Esophagus squamous epithelium (tissue), 5 donors: ENCODE measurements around the gene FAM120B. TPM values are rescaled to one million over a fixed set of nuclear protein-coding genes. Genes with fewer than 3 reads are reported as not detected.
"Not testable (repeated sequence)": the region's sequence is repeated elsewhere in the genome, so short reads cannot be mapped to it uniquely, and the experiment has no call there.

ENCODE experiments used
- DNase-seq: peaks from one replicate; lab custom pipeline; 2025; lab: John Stamatoyannopoulos, UW
- H3K27ac ChIP-seq, 4 donors: fragments of 200-600 bp; sonication (generic); one replicate each; pipeline ENCODE4 v1.5.1; 2016 to 2019; ENCODE audit warnings: mild to moderate bottlenecking in 1 of 4
- H3K27me3 ChIP-seq, 4 donors: fragments of 200-600 bp; sonication (generic); 1 replicate in 3 of 4; 2 replicates in 1 of 4; pipeline versions ENCODE4 v1.5.1 to v1.6.0; 2017 to 2021; ENCODE audit warnings: antibody characterized with exemption in 1 of 4
- H3K36me3 ChIP-seq, 3 donors: fragments of 200-600 bp; sonication (generic); one replicate each; pipeline ENCODE4 v1.5.1; 2016 to 2019
- H3K4me1 ChIP-seq, 3 donors: fragments of 200-600 bp; sonication (generic); one replicate each; pipeline ENCODE4 v1.5.1; 2017 to 2019
- H3K4me3 ChIP-seq, 4 donors: fragments of 200-600 bp; sonication (generic); 1 replicate in 3 of 4; 2 replicates in 1 of 4; pipeline ENCODE4 v1.5.1; 2016 to 2019; ENCODE audit warnings: mild to moderate bottlenecking in 2 of 4, moderate library complexity in 1 of 4
- H3K9me3 ChIP-seq, 3 donors: fragments of 200-600 bp; sonication (generic); one replicate each; pipeline ENCODE4 v1.5.1; 2016 to 2019
- CTCF ChIP-seq, 6 experiments: fragments of 450-650 bp in 4 of 6; fragments of 200-600 bp in 2 of 6; sonication (generic) in 2 of 6; IDR thresholded peaks; one replicate each; pipeline ENCODE4 v1.5.1; 2016 to 2019; ENCODE audit warnings: antibody characterized with exemption in 6 of 6, mild to moderate bottlenecking in 4 of 6, moderate library complexity in 4 of 6
- POLR2A ChIP-seq, 4 donors: fragments of 450-650 bp; IDR thresholded peaks; one replicate each; pipeline ENCODE4 v1.6.1; 2017; ENCODE audit warnings: antibody characterized with exemption in 4 of 4, mild to moderate bottlenecking in 4 of 4, moderate library complexity in 3 of 4
- WGBS, 2 donors: methylation state at CpG; one replicate each; pipeline ENCODE4 v1.1.5; 2018; 5-methylcytosine and 5-hydroxymethylcytosine counted together
- intact Hi-C: fragments of 100-400 bp; cut with DNase I; formaldehyde crosslinking; loops from one replicate; pipeline ENCODE4 v1.15.0; 2022
- total RNA-seq, 4 donors: library from RNA; depleted of rRNA; stranded (reverse); fragments of >200 nt; gene quantifications; one replicate each; pipeline ENCODE4 v1.1.0, GENCODE V29; 2016
- donor health status: DM: yes; HTN: yes; CAD: no.

Gene FAM120B
- total RNA-seq, 4 donors from 2014 or later: 8.4 to 25.6 (median 12.9) TPM

GRCh38 chr6:170407200-170407599 lies 100.6 kb downstream of the FAM120B start:
- no peaks in the 10 kb centered on the region for H3K4me1 ChIP-seq
- TF ChIP-seq POLR2A (IDR thresholded peaks at IDR 0.05) (no peak), CTCF (IDR thresholded peaks at IDR 0.05) (no peak)
- H3K4me3 ChIP-seq: no peak overlapping the region
- intact Hi-C loops: no loop called here
- H3K27me3 ChIP-seq: no peaks in the 10 kb centered on the region
- H3K27ac ChIP-seq: no peak overlapping the region
- no peak for DNase-seq
- WGBS, 2 donors: 63 to 71% methylated on average over 8 to 10 of the region's 13 CpGs
- peaks cover 0 to 3% (median 0%) of the 10 kb centered on the region in 3 donors for H3K9me3 ChIP-seq
- peaks cover 0 to 41% (median 0%) of the 10 kb centered on the region in 3 donors for H3K36me3 ChIP-seq

GRCh38 chr6:170407932-170408331 lies 101.4 kb downstream of the FAM120B start:
- DNase-seq: no peak
- H3K27me3 ChIP-seq: no peaks in the 10 kb centered on the region
- no peak for TF ChIP-seq CTCF (IDR thresholded peaks at IDR 0.05)
- no peak for TF ChIP-seq POLR2A (IDR thresholded peaks at IDR 0.05)
- peaks cover 0 to 3% (median 0%) of the 10 kb centered on the region in 3 donors for H3K9me3 ChIP-seq
- 86 to 94% methylated on average over 4 of the region's 4 CpGs for WGBS, 2 donors
- intact Hi-C loops: no loop called here
- H3K27ac ChIP-seq: no peak overlapping the region
- H3K4me1 ChIP-seq: no peaks in the 10 kb centered on the region
- H3K4me3 ChIP-seq: no peak overlapping the region
- H3K36me3 ChIP-seq: peaks cover 0 to 34% (median 0%) of the 10 kb centered on the region in 3 donors

GRCh38 chr6:170409746-170410145 lies 103.2 kb downstream of the FAM120B start:
- H3K27ac ChIP-seq, intact Hi-C loops, H3K9me3 ChIP-seq, H3K4me1 ChIP-seq, H3K27me3 ChIP-seq, DNase-seq, H3K4me3 ChIP-seq: not testable (repeated sequence)
- 84 to 91% methylated on average over 6 to 8 of the region's 8 CpGs for WGBS, 2 donors
- peaks cover 0 to 16% (median 0%) of the 10 kb centered on the region in 3 donors for H3K36me3 ChIP-seq

- WGBS, 2 donors: 77 to 91% methylated on average over 1 to 5 of the region's 5 CpGs
Observed at GRCh38 chr6:170410241-170410640, 103.7 kb downstream of the FAM120B start.

GRCh38 chr6:170415318-170415717 lies 108.8 kb downstream of the FAM120B start:
- H3K27ac ChIP-seq: no peak overlapping the region
- H3K4me3 ChIP-seq: no peak overlapping the region
- peaks cover 0 to 2% (median 0%) of the 10 kb centered on the region in 3 donors for H3K9me3 ChIP-seq
- no peak for TF ChIP-seq CTCF (IDR thresholded peaks at IDR 0.05)
- no peak for TF ChIP-seq POLR2A (IDR thresholded peaks at IDR 0.05)
- WGBS, 2 donors: 79 to 87% methylated on average over 3 to 4 of the region's 4 CpGs
- no peaks in the 10 kb centered on the region for H3K4me1 ChIP-seq
- no peak for DNase-seq
- intact Hi-C loops: no loop called here
- no peaks in the 10 kb centered on the region for H3K36me3 ChIP-seq
- peaks cover 0 to 41% (median 0%) of the 10 kb centered on the region in 4 donors for H3K27me3 ChIP-seq

More at GRCh38 chr6:170410241-170410640, 103.7 kb downstream of the FAM120B start:
- intact Hi-C loops: no loop called here
- no peak for TF ChIP-seq CTCF (IDR thresholded peaks at IDR 0.05)
- TF ChIP-seq POLR2A (IDR thresholded peaks at IDR 0.05): no peak
- Histone ChIP-seq H3K4me1 (no peaks in the 10 kb centered on the region), H3K4me3 (no peak overlapping the region), H3K27me3 (no peaks in the 10 kb centered on the region), H3K9me3 (peaks cover 0 to 3% (median 0%) of the 10 kb centered on the region in 3 donors), H3K36me3 (peaks cover 0 to 11% (median 0%) of the 10 kb centered on the region in 3 donors), H3K27ac (no peak overlapping the region)
- DNase-seq: no peak

- no peak overlapping the region for H3K27ac ChIP-seq
- TF ChIP-seq POLR2A (IDR thresholded peaks at IDR 0.05): no peak
- no peak for TF ChIP-seq CTCF (IDR thresholded peaks at IDR 0.05)
- H3K4me1 ChIP-seq: no peaks in the 10 kb centered on the region
- H3K9me3 ChIP-seq: no peaks in the 10 kb centered on the region
- peaks cover 0 to 49% (median 0%) of the 10 kb centered on the region in 4 donors for H3K27me3 ChIP-seq
- 80 to 81% methylated on average over 3 to 8 of the region's 8 CpGs for WGBS, 2 donors
- no peak for DNase-seq
- intact Hi-C loops: no loop called here
- no peak overlapping the region for H3K4me3 ChIP-seq
- H3K36me3 ChIP-seq: no peaks in the 10 kb centered on the region
Observed at GRCh38 chr6:170416303-170416702, 109.7 kb downstream of the FAM120B start.
